Stimulated activated CD8-positive, alpha-beta memory T cell treated with anti-CD3 and anti-CD28 coated beads, Interleukin-15, amount 100 ng/mL, for 1 hour (primary cell): ENCODE data around the gene SMYD3.
A peak's percentile ranks its signal among the peaks of the same experiment; 100 is the strongest.

ENCODE experiments used
- DNase-seq: peaks from one replicate; pipeline ENCODE4 v3.0.0-alpha.2; 2020; ENCODE audit warnings: low read depth

Gene SMYD3

GRCh38 chr1:246506674-246507481 is at the start of gene SMYD3:
Gene SMYD3, minus strand, starts transcription at chr1:246507279.
- DNase-seq: peak; percentile 42

- DNase-seq: no peak
These were observed 47.1 kb upstream of the SMYD3 start for GRCh38 chr1:246554201-246554600.

- DNase-seq: no peak
These were observed 45.0 kb upstream of the SMYD3 start for GRCh38 chr1:246552110-246552509.

- no peak for DNase-seq
These were observed 43.3 kb upstream of the SMYD3 start for GRCh38 chr1:246550402-246550801.

GRCh38 chr1:246549665-246550064 is 42.6 kb upstream of the SMYD3 start:
- DNase-seq: no peak

- DNase-seq: no peak
These were observed 36.9 kb upstream of the SMYD3 start for GRCh38 chr1:246544001-246544400.

GRCh38 chr1:246540738-246541491 is 33.8 kb upstream of the SMYD3 start:
- DNase-seq: no peak

GRCh38 chr1:246537887-246538286 is 30.8 kb upstream of the SMYD3 start:
- DNase-seq: no peak

- no peak for DNase-seq
These were observed 30.4 kb upstream of the SMYD3 start for GRCh38 chr1:246537441-246537840.

- no peak for DNase-seq
These were observed 27.0 kb upstream of the SMYD3 start for GRCh38 chr1:246534114-246534513.

GRCh38 chr1:246533371-246533905 is 26.4 kb upstream of the SMYD3 start:
- no peak for DNase-seq

- no peak for DNase-seq
These were observed 25.4 kb upstream of the SMYD3 start for GRCh38 chr1:246532519-246532918.

GRCh38 chr1:246530482-246530881 is 23.4 kb upstream of the SMYD3 start:
- DNase-seq: no peak

- no peak for DNase-seq
These were observed 22.1 kb upstream of the SMYD3 start for GRCh38 chr1:246528933-246529731.

GRCh38 chr1:246527402-246528088 is 20.5 kb upstream of the SMYD3 start:
- no peak for DNase-seq

GRCh38 chr1:246526915-246527314 is 19.8 kb upstream of the SMYD3 start:
- DNase-seq: no peak

GRCh38 chr1:246526380-246526779 is 19.3 kb upstream of the SMYD3 start:
- no peak for DNase-seq

- DNase-seq: no peak
These were observed 12.4 kb upstream of the SMYD3 start for GRCh38 chr1:246519514-246519913.

- DNase-seq: no peak
These were observed 11.6 kb upstream of the SMYD3 start for GRCh38 chr1:246518456-246519205.

- DNase-seq: no peak
These were observed 10.3 kb upstream of the SMYD3 start for GRCh38 chr1:246517391-246517790.

- DNase-seq: no peak
These were observed 9.0 kb upstream of the SMYD3 start for GRCh38 chr1:246516126-246516525.
